IPS-NIHi7 (cell line): Measurements from ENCODE around the gene TKTL2.

Experiments used
- DNase-seq: peaks from one replicate; pipeline ENCODE4 v3.0.0; 2012; ENCODE audit warnings: mixed read lengths; ENCODE audit errors: extremely low spot score

Gene TKTL2, protein sequence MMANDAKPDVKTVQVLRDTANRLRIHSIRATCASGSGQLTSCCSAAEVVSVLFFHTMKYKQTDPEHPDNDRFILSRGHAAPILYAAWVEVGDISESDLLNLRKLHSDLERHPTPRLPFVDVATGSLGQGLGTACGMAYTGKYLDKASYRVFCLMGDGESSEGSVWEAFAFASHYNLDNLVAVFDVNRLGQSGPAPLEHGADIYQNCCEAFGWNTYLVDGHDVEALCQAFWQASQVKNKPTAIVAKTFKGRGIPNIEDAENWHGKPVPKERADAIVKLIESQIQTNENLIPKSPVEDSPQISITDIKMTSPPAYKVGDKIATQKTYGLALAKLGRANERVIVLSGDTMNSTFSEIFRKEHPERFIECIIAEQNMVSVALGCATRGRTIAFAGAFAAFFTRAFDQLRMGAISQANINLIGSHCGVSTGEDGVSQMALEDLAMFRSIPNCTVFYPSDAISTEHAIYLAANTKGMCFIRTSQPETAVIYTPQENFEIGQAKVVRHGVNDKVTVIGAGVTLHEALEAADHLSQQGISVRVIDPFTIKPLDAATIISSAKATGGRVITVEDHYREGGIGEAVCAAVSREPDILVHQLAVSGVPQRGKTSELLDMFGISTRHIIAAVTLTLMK

DNA sequence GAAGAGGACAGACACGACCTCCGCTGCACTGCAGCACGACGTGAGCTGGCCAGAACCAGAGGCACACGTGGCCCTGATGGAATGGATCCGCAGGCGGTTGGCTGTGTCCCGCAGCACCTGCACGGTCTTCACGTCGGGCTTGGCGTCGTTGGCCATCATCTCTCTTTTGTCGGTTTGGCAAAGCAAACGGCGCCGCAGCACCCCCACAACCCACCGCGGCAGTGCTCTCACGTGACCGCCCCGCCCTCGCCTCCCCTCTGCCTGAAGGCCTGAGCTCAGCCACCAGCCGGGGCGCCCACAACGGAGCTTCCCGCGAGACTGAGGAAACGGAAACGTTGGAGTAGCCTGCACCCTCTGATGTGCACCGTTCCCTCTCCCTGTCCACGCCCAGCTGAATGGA lies at the start of gene TKTL2:
TSS of gene TKTL2 (minus strand) at position 179 of the 400 bp plus-strand sequence. CDS start at position 159, 20 bp downstream.
- no peak for DNase-seq

DNA sequence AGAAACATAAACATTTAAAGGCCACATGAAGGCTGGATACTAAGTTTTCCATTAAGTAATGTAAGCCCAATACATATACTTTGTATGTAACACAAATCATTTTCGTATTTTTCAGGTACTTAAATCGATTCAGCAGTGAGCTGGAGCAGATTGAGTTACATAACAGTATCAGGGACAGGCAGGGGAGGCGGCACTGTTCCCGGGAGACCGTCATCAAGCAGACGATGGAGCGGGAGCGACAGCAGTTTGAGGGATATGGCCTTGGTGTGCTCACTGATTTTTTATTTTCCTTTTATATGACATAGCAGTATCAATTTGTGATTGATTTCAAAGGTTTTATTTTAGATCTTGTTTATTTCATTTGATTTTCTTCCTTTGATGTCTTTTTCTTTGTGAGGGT lies 41.6 kb upstream of the TKTL2 start:
- no peak for DNase-seq

DNA sequence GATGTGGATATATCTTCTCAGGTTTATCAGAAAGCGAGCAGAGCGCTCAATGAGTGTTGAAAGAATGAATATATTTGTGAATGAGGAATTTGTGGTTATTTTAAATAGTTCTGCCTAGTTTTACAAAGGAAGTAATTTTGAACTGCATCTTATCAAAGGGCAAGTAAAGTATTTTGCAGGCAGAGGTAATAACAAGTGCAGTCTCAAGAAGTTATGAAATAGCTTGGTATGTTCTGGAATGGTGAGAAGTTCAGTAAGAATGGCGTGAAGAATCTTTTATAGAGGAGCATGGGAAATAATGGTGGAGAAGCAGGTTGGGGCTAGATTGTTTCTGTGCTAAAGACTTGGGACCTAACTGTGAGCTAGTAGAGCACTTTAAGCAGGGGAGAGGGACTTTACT lies 31.8 kb upstream of the TKTL2 start:
- DNase-seq, result no peak

DNA sequence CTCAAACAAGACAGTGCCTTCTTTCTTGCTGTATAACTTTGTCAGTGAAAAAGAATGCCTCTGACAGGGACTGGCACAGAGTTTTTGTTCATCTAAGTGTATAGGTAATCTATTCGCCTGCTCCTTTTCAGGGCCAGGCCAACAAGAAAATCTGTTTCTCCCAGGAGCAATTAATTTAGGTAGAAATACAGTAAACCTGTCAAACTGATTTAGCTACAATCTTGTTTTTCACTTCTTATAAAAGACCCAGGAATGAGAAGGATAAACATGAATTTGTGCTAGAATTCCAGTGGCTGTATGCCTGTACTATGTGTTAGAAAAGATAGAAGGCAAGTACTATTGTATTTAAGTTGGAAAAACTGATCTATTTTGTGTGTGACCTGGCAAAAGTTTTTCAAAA lies 27.0 kb upstream of the TKTL2 start:
- no peak for DNase-seq

DNA sequence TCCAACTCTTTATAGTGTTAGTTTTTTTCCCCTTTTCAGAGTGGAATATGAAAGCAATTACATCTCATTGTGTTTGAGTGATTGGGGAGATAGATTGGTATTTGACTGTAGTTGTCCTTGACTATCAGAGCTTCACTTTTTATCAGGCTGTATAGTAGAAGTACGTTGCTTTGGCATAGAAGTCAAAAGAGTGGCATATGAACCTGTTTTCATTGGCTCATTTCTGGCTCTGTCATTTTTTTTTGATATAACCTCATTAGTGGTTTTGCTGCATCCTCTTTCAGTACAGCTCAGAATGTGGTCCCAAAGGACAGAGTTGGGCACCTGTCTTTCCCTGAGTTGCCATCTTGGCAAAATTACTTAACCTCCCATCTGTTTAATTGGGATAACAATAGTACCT lies 22.3 kb upstream of the TKTL2 start:
- no peak for DNase-seq

DNA sequence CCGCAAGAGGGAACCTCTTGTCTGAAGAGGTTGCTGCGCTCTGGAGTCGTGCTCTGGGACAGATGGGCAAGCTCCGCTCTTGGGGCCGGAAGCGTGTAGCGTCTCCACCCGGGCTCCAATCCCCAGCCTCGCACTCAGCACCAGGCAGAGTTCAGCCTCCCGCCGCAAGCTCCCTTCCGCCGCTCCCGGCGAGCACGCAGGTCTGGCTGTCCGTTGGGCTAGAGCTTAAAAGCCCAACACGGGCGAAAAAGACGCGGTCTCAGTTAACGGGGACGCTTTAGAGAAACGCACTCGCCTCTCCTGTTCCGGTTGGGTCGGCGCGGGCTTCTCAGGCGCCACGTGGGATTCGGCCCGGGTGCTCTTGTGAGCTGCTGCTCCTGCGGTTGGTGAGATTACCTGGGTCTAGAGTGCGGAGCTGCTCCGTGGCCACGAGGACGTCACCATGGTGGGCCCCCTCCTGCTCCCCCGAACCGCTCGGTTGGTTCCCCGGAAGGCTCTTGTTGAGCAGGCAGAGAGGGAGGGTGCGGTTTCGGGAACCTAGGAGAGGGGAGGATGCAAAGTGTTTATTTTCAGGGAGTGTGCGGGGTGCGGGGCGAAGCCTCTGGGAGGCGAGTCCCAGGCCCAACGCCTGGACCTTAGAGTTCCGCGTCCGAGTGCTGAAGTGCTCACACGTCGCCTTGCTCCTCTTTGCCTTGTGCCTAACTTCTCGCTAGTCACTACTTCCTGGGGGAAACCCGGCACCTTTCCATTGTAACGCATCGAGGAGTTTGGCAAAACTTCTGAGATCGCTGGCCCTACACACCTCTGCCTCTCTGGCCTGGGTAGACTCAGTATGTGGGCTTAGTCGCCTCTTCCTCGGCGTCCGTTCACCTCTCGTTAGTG lies 21.0 kb upstream of the TKTL2 start, which contains the start of gene TMA16:
TSS of gene TMA16 (plus strand) at position 331 of the 882 bp plus-strand sequence. CDS start at position 443, 112 bp downstream.
- DNase-seq, result peak; percentile 89

DNA sequence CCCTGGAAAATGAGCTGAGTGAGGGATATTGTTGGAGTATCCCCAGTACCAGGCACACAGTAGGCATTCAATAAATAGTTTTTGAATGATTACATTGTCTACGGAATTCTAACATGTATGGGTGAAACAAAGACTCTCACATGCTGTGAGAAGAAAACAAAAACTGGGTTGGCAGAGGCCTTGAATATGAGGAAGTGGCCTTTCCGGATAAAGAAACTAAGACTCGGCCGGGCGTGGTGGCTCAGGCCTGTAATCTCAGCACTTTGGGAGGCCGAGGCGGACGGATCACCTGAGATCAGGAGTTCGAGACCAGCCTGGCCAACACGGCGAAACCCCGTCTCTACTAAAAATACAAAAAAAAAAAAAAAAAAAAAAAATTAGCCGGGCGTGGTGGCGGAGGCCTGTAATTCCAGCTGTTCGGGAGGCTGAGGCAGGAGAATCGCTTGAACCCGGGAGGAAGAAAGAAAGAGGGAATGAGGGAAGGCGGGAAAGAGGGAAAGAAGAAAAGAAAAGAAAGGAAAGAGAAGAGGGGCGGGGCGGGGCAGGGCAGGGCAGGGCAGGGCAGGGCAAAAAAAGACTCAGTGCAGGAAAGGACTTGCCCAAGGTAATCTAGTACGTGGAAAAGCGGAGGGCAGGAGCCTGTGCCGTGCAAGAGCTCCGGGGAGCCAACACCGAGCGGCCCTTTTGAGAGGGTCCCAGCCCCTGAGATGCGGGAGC lies 20.2 kb upstream of the TKTL2 start:
- DNase-seq, result no peak

DNA sequence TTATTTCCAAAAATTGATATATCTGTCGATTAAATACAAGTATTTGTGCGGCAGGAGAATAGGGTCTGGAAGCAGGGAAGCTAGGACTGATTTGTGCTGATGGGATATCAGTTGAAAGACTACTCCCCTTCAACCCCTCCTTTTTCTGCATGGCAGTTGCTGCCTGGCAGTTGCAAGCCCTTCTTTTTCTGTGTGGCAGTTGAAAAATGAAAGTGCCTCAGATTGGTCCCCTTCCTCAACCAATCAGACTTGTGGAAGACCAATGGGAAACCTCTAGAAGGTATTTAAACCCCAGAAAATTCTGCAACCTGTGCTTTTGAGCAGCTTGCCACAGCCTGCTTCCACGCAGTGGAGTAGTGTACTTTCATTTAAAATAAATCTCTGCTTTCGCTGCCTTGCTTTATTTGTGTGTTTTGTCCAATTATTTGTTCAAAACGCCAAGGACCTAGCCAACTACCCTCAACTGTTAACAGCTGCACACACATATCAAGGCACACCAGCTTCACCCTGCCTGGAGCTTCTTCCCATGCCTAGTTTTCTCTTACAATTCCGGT lies 19.5 kb upstream of the TKTL2 start:
- no peak for DNase-seq

DNA sequence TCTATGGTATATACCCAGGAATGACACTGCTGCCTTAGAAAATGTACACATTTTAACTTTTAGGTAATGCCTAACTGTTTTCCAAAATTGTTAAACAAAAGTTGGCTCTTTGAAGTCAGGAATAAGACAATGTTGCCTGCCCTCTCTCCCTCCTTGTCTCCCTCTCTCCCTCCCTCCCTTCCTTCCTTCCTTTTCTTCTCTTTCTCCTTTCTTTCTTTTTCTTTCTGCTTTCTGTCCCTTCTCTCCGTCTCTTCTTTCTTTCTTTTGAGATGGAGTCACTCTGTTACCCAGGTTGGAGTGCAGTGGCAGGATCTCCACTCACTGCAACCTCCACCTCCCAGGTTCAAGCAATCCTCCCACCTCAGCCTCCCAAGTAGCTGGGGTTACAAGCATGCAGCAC lies 16.4 kb upstream of the TKTL2 start:
- no peak for DNase-seq

DNA sequence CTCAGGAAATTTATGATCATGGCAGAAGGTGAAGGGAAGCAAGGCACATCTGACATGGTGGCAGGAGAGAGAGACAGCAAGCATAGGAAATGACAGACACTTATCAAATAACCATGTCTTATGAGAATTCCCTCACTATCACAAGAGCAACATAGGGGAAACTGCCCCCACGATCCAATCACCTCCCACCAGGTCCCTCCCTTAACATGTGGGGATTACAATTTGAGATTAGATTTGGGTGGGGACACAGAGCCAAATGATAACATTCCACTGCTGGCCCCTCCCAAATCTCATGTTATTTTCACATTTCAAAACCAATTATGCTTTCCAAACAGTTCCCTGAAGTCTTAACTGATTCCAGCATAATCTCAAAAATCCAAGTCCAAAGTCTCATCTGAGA lies 12.8 kb upstream of the TKTL2 start:
- no peak for DNase-seq

DNA sequence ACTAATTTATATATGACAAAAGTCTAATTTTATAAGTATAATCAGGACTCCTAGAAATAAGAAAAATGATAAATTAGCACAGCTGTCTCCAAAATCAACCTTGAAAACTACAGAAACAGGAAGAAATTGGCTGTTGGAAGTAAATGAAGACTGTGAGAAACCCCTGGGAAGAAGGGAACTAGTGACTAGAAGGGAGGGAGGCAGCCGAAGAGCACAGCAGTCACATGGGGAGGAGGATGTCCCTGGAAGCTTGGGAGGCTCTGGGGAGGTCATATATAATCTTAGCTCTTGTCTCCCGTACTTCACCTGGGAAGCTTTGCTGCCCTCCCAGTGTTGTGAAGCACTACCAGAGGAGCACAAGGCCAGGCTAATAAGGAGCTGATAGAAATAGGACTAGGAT lies 12.0 kb upstream of the TKTL2 start:
- DNase-seq, result no peak

DNA sequence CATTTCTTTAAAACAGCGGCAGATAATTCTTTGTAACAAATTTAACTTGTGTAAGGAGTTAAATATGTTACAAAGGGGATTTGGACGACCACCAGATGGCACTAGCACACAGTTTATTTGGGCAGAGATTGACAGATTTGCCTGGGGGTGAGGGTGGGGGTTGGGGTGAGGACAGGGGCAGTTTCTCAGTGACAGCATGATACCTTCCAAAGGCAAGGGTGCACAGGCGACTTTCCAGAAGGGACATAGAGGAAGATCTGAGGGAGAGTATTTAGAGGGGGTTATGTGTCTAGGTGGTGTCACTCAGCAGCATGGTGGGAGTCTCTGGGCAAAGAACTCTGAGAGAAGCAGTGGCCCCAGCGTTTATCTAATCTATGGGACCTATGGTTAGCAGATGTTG lies 11.4 kb upstream of the TKTL2 start:
- DNase-seq, result peak; percentile 59

DNA sequence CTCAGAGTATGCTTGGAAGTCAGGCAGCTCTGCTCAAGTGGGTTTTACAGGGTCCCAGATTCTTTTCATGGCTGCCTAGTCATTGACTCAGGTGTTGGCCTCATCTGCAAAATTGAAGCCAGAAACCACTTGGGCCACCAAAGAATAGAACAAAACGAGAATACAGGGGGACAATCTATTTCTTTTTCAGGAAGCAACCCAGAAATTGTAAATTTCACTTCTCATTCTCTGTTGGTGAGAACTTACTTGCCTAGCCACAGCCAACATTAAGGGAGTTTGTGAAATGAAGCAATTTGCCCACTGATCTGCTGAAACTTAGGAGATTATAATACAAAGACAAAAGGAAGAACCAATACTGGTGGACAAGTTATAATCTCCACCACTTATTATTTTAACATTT lies 8.6 kb upstream of the TKTL2 start:
- no peak for DNase-seq

DNA sequence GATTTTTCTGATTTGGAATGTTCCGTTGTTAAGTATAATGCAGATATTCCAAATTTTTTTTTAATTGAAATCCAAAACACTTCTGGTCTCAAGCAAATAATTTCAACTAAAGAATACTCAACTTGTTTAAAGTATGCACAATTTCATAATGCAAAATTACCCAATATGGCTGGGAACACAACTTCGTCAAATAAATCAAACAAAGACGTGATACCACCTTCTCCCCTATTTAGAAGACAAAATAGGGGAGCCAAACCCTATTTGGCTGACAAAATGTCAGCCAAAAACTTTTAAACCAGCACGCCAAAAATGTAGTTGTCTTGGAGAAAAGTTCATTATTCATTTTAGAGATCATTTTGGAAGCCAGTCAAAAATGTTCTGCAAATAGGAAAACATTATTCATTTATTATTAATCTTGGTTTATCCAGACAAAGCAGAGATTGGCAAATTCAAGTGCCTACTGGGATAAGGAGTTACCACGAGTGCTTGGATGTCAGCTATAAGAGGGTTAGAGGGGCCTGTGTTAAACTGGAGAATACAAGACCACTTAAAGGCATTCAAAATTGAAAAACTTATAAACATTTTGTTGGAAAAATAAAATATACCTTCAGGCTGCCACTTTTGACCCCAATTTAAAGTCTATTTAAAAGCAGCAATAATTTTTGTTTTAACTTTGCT lies 3.3 kb upstream of the TKTL2 start:
- DNase-seq, result no peak

DNA sequence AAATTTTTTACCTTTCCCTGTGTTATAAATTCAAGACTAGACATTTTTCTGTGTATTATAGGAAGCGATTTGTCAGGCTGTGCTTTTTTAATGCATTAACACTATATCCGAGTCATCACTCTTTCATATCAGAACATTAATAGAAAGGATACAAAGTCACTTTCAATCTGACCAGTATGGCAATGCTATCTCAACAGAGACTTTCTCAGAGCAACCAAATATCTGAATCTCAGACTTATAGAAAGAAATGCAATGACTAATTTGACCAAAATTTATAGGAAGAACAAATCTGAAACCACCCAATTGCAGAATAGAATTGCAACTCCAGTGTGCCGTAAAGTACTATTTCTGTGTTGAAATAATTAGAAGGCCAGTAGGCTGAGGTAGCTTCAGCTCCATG lies 473 bp upstream of the TKTL2 start:
- no peak for DNase-seq

DNA sequence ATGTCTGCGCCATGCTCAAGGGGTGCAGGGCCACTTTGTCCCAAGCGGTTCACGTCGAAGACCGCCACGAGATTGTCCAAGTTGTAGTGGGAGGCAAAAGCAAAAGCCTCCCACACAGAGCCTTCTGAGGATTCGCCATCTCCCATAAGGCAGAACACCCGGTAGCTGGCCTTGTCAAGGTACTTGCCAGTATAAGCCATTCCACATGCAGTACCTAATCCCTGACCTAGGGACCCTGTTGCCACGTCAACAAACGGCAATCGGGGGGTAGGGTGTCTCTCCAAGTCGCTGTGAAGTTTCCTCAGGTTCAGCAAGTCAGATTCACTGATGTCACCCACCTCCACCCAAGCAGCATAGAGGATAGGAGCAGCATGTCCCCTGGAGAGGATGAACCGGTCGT lies 424 bp downstream of the TKTL2 start:
- DNase-seq, result no peak

DNA sequence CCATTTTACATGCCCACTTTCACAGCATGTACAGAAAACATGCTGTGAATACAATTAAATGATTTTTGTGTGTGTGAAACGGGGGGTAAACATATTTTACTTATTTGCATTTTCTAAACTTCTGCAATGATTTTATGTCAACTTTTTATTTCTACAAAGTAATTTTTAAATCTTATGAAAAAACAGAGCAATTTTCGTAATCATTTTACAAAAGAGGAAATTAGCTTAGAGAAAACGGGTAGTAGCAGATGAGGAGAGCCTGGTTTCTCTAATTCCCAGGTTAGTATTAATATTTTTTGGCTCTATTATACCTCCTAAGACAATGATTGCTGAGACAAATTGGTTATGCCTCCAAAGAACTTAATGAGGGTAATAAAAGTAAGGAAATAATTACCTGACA lies 3.2 kb downstream of the TKTL2 start:
- DNase-seq, result no peak

DNA sequence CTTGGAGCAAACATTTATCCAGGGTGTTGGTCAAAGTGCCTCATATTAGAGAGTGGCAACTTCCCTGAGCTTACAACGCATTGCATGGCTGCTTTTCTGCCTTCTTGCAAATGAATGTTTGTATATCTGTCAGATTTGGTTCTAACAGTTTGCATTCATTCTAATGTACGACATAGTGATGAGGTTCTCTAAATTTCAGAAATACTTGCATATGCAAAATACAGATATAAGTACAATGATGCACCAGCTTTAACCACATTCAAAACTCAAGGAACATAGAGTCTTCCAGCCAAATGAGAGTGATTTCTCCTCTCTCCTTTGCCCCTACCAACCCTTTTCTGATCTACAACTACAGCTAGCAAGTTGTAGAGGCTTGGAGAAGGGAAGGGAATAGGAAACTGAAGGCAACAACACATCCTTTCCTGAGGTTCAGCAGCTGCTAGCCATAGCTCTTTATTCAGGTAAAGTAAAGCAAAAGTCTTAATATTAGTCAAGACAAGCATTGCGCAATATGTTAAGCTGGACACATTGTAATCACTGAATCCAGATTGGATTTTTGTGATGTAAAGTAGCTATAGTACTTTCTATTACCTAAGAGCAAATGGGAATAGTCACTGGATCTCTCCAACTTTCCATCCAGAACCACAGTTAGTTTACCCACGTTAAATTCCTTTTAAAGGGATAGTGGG lies 6.3 kb downstream of the TKTL2 start:
- DNase-seq, result no peak

DNA sequence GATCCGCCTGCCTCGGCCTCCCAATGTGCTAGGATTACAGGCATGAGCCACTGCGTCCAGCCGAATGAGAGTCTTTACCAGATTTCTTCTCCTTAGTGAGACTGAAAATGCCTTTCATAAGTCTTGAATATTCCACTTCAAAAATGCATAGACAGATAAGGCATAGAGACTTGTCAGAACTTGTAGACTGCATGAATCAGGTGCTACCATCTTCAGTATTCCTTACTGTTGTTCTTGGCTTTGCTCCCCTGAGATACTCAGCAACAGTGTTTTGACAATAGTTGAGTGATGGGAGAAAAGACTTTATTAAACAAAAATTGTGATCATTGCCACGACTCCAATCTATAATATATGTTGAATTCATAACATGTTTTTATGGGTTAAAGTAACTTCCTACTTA lies 11.0 kb downstream of the TKTL2 start:
- DNase-seq, result no peak

DNA sequence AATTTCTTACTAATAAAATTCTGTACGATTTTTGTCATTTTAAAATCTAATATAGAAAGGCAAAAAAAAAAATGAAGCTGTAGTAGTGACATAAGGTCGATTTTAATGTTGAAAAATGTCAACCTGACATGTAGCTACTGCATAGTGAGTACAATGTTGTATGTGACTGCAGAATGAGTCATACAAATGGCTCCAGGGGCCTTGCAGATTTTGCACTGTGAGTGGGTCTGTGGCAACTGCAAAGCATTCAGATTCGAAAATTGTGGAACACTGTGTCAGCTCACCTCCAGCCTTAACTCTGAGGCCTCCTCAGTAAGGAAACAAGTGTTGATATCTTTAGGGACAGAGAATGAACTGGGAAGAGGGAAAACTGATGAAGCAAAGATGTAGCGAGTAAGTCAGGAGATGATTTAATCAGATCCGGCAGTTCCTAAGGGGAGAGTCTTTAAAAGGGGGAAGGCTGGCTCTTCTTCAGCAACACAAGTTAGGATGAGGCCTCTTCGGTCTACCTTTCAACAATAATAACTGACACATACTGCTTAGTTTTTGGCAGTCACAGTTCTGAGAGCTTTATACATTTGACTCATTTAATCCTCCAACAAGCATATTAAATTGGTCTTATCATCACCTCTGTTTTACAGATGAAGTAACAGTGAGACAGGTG lies 24.9 kb downstream of the TKTL2 start:
- no peak for DNase-seq
